IPS DF 4.7 (cell line): Measurements from ENCODE around the gene REM2.
"Not testable (repeated sequence)": the region's sequence is repeated elsewhere in the genome, so short reads cannot be mapped to it uniquely, and the experiment has no call there.

Experiments
- DNase-seq: peaks from one replicate; pipeline ENCODE4 v3.0.0-alpha.2; 2013; ENCODE audit warnings: low spot score; ENCODE audit errors: extremely low read depth

REM2 gene

DNA sequence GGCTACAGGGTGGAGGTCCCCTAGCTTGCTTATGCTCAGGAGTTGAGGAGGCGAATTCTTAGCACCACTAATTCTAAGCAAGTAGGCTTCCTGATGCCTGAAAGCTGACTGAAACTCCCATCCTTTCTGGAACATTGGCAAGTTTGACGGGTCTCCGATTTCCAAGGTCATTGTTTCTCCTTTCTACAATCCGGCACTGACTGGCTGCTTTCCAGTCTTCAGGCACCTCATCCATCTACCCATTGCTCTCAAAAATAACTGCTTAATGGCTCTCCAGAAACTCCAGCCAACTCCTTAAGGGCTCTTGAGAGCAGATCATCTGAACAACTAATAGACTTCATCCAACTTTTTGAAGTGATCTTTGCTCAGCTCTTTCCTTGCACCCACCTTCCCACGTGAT is 13.3 kb downstream of the REM2 start:
- DNase-seq, result no peak

GRCh38 chr14:22896760-22897159 is 13.7 kb downstream of the REM2 start:
- no peak for DNase-seq

- no peak for DNase-seq
Observed at GRCh38 chr14:22897357-22897756, 14.3 kb downstream of the REM2 start.

- no peak for DNase-seq
Observed at GRCh38 chr14:22898302-22899090, 15.5 kb downstream of the REM2 start.

DNA sequence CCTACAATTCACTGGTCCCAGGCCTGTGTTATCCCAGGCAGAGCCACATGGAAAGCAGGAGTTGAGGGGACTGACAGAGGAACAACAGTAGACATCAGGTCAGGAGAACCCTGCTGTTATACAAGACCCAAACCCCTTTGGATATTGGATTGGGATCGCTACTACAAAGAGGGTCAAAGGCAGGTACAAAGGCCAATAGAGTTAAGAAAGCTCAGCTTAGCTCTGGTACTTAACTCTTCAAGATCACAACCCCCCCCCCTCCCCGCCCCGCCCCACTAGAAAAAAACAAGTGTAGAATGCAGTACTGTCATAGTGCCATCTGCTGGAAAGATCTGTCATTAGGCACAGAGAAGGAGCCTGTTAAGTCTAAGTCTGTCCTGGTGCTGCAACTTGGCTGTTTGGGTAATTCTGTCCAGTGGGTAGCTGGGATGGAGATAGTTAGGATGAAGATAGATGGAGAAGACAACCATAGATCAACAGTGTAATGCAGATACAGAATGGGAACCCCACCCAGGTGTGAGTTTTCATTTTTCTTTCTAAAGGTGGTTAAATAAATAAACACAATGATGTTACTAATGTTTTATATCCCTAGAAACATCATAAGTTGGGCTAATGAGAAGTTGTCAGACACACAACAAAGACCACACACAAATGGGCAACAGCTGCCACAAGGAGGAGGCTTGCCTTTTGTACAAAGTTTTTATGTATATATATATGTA is 17.2 kb downstream of the REM2 start:
- DNase-seq, result no peak

GRCh38 chr14:22901799-22902198 is 18.8 kb downstream of the REM2 start:
- no peak for DNase-seq

DNA sequence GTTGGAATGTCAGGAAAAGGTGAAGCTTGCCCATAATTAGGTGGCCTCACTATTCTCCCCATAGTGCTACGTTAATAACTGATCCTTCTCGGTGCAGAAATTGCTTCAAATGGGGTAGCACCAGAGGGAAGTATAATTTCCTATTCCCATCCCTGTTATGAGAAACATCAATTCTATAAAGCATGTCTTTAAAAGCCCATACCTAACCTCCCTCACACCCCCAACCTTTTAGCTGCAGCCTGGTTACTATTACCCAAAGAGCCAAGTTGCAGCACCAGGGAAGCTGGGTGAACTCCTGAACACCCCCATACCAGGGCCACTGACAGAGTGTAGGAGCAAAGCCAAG is 20.7 kb downstream of the REM2 start:
- DNase-seq, result no peak

DNA sequence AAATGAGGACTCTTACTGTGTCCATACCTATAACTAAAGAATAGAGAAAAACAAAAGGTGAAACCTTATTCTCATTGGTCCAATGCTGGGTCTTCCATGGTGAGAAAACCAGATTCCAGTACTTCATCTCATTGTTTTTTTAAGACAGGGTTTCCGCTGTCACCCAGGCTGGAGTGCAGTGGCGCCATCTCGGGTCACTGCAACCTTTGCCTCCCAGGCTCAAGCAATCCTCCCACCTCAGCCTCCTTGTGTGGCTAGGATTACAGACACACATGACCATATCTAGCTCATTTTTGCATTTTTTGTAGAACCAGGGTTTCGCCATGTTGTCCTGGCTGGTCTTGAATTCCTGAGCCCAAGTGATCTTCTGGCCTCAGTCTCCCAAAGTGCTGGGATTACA is 22.6 kb downstream of the REM2 start:
- no peak for DNase-seq

- DNase-seq, result no peak
Observed at GRCh38 chr14:22906073-22906472, 23.1 kb downstream of the REM2 start.

DNA sequence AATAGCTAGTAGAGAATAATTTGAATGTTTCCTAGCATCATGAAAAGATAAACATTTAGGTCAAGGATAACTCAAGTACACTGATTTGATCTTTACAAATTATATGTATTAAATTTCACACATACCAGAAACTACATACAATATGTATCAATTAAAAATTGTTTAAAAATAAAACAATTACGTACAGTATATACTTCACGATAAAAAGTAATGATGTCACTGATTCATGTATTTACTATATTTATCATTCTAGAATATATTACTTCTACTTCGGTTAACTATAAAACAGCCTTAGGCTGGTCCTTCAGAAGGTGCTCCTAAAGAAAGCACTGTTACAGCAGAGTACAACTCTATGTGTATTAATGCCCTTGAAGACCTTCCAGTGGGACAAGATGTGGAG is 24.4 kb downstream of the REM2 start:
- no peak for DNase-seq

- no peak for DNase-seq
Observed at GRCh38 chr14:22908601-22909000, 25.6 kb downstream of the REM2 start.

- no peak for DNase-seq
Observed at GRCh38 chr14:22910916-22911315, 27.9 kb downstream of the REM2 start.

- not testable (repeated sequence) for DNase-seq
Observed at GRCh38 chr14:22914836-22915235, 31.8 kb downstream of the REM2 start.

DNA sequence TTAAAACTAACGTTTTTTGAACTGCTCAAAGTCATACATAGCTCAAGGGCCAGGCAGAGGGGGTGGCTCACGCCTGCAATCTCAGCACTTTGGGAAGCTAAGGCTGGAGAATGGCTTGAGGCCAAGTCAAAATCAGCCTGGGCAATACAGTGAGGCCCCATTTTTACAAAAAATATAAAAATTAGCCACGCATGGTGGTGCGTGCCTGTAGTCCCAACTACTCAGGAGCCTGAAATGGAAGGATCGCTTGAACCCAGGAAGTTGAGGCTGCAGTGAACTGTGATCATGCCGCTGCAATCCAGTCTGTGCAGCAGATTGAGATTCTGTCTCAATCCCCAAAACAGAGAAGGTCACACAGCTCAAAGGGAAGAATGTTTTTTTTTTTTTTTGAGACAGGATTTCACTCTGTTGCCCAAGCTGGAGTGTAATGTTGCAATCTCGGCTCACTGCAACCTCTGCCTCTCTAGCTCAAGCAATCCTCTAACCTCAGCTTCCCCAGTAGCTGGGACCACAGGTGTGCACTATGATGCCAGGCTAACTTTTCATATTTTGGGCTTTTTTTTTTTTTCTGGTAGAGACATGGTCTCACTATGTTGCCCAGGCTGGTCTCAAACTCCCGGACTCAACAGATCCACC is 33.0 kb downstream of the REM2 start:
- no peak for DNase-seq

DNA sequence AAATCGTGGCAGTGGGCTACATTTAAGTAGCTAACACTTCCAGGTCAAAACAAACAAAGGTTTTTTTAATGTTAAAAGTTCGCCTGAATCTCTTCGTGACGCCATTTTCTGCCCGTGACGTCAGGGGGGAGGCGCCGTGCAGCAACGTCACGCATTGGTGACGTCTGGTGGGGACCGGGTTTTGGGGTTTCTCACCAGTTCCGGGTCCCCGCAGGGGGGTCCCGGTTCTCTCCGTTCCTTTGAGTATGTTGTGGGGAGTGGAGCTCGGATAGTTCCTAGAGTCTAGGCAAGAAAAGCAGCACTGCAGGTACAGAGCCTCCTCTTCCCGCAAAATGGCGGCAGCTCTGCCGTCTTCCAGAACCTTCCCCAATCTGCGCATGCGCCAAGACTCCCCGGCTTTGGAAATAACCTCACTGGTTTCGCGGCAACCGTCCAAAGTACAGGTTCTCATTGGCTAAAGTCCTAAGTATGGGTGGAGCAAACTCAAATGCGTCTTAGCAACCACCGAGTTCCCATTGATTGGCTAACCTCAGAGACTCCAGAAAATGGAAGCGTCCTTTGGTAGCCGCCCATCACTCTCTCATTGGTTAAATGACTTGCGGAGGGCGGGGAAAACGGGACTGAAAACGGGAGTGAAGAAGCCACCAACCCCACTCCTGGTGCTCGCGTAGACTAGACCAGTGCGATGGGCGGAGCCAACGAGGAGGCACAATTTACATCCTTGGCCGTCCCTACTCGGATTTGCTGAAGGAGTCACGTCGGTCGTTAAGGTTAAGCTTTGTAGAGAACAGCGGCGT is 36.0 kb downstream of the REM2 start, which contains the start of gene RBM23:
Gene RBM23 (minus strand): TSS at position 346 of the 797 bp plus-strand sequence.
- peak; percentile 100 for DNase-seq

- no peak for DNase-seq
Observed at GRCh38 chr14:22919601-22919921, 36.5 kb downstream of the REM2 start.

GRCh38 chr14:22920697-22921096 is 37.7 kb downstream of the REM2 start:
- no peak for DNase-seq

GRCh38 chr14:22922294-22922693 is 39.3 kb downstream of the REM2 start:
- no peak for DNase-seq

- DNase-seq, result no peak
Observed at GRCh38 chr14:22923746-22924145, 40.7 kb downstream of the REM2 start.

DNA sequence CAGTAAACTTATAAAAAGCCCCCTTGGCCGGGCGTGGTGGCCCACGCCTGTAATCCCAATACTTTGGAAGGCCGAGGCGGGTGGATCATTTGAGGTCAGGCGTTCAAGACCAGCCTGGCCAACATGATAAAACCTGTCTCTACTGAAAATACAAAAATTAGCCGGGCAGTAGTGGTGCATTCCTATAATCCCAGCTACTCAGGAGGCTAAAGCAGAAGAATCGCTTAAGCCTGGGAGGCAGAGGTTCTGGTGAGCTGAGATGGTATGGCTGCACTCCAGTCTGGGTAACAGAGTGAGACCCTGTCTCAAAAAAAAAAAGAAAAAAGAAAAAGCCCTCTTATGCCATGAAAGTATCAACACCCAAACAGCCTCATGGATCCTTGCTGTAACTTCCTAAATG is 42.5 kb downstream of the REM2 start:
- DNase-seq, result no peak

DNA sequence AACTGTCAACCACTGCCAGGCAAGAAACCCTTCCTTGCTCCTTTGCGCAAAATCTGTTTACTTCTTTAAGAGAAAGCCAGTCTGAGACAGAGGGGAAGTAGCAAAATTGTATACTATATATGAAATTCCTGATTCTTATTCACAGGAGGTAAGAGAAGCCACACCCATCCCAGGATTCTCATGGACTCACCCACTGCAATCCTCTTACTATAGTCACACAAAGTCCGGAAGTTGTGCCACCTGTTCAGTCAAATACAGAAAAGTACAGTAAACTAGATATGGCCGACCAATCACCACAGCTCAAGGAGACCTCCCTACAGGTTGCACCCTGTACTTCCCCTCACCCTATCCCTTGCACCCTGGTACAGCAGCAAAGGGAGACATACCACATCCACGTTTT is 43.3 kb downstream of the REM2 start:
- DNase-seq, result no peak
